GM12872 (cell line): ENCODE measurements around the gene AGR3.

ENCODE experiments used
- TF ChIP-seq, protein P1 (sequence below): IDR thresholded peaks from 3 replicates; pipeline ENCODE4 v1.5.1; 2011; ENCODE audit warnings: low read depth, mild to moderate bottlenecking, low read length, moderate library complexity; ENCODE audit not compliant: insufficient read depth

The AGR3 gene

DNA sequence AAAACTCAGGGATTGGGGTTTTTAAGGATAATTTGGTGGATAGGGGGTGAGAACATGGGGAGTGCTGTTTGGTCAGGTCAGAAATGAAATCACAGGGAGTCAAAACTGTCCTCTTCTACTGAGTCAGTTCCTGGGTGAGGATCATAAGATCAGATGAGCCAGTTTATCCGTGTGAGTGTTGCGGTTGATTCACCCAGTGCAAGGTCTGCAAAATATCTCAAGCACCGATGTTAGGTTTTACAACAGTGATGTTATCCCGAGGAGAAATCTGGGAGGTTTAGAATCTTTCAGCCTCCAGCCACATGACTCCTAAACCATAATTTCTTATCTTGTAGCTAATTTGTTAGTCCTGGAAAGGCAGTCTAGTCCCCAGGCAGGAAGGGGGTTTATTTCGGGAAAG is 45.3 kb downstream of the AGR3 start:
- TF ChIP-seq, protein P1, sequence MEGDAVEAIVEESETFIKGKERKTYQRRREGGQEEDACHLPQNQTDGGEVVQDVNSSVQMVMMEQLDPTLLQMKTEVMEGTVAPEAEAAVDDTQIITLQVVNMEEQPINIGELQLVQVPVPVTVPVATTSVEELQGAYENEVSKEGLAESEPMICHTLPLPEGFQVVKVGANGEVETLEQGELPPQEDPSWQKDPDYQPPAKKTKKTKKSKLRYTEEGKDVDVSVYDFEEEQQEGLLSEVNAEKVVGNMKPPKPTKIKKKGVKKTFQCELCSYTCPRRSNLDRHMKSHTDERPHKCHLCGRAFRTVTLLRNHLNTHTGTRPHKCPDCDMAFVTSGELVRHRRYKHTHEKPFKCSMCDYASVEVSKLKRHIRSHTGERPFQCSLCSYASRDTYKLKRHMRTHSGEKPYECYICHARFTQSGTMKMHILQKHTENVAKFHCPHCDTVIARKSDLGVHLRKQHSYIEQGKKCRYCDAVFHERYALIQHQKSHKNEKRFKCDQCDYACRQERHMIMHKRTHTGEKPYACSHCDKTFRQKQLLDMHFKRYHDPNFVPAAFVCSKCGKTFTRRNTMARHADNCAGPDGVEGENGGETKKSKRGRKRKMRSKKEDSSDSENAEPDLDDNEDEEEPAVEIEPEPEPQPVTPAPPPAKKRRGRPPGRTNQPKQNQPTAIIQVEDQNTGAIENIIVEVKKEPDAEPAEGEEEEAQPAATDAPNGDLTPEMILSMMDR: no peak

DNA sequence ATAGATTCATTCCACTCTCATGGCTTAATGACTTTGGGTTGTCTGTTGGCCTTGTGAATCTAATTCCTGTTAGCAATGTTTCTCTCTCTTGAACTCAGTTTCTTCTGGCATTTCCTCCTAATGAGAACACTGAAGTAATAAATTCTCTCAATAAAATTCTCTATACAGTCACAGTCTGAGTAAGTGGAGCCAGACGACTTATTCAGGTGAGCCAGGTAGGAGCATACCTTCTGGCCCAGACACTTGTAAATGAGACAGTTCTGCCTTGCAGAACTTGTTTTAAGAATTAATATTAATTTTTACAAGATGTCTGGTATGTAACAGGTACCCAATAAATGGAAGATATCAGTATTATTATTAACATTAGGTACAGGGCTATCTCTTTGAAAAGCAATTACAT is 48.4 kb downstream of the AGR3 start:
- TF ChIP-seq, protein P1: no peak

DNA sequence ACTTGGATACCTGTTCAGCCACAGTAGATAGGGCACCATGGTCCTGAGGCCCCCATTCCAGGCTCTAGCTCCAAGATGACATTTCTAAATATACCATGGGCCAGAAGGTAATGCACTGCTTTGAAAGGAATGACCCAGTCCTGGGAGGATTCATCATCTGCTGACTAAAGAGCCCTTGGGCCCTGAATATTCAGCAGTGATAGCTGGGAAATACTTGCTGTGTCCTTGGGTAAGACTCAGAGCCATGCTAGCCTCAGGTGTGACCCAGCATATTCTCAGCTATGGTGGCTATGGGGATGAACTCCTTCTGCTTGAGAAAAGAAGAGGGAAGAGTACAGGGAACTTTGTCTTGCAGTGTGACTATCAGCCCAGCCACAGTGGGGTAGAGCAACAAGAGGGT is 55.7 kb downstream of the AGR3 start:
- TF ChIP-seq, protein P1: no peak

DNA sequence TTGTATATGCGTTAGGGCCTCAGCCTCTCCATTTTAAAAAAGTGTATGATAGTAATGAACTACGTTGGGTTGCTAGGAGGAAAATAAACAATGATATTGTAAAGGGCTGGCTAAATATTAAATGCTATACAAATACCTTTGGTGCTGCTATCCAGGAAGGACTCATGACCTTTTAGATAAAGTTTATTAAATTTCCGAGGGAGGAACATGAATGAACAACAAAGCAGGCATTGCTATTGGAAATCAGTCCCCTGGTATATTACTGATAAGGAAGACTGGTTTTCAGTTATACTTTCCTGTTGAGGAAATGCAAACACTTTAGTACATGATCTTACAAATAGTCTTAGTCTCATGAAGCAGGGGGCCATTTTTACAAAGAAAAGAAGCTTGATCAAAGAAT is 59.8 kb downstream of the AGR3 start:
- TF ChIP-seq, protein P1: no peak

DNA sequence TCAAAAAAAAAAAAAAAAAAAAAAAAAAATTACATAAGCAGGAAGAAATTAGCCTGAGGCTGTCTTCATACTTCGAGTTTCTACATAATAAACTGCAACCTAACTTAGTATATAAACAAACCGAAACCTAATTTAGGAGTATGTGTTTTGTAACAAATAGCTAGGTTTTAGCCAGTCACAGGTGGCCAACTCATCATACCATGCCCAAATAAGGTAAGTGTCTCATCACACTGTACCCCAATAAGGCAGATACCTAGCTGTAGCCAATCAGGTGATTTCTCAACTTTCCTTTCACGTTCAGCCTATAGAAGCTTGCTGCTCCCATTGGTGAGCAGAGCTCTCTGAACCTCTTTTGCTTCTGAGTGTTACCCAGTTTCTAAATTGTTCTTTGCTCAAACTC is 63.1 kb downstream of the AGR3 start:
- TF ChIP-seq, protein P1: no peak

DNA sequence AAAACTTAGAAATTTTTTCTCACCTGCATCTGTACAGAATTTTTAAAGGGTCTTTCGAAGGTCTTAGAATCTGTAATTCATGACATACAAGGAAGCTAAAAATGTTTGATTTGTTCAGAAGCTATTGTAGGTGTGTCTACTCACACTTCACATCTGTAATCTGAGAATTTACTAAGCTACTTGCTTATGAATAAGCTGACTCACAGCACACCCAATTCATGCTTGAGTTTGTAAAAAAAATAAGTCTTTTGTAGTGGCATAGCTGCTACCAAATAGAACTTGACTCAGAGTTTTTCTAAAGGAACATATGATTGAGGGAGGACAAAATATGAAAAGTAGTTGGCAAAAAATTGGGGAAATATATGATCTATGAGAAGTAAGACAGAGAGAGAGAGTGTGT is 64.2 kb downstream of the AGR3 start:
- TF ChIP-seq, protein P1: no peak

DNA sequence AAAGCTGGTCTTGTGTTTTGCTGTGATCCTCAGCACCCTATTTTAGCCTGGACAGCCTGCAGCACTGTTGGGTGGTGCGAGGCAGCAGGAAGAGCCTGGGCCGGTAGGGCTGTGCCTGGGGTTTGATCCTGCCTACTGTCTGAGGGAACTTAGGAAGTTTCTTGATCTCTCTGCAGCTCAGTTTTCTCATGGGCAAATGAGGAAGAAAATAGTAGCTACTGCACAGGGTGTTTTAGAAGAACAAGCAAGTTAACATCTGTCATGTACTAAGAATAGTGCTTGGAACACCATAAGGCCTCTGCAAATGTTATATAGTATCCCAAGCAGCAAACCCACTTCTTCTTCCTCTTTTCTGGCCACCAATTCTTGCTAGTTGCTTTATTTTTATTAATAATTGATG is 65.0 kb downstream of the AGR3 start:
- TF ChIP-seq, protein P1: no peak

DNA sequence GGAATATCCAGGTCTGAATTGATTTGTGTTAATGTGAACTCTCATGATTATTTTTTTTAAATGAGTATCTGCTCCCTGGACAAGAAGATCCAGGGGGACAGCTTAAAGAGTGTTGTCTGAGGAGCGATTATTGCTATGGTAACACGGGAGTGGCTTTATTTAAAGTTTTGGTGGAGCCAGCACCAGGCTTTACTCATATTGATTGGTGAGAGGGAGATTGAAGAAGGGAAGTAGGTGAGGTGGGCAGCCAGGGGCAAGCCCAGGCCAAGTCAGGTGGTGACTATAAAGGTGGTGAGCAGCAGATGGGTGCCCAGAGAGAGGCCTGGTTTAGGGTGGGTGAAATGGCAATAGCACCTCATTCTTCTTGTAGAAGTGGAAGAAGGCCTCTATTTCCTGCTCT is 66.8 kb downstream of the AGR3 start:
- TF ChIP-seq, protein P1: no peak
